Measurements from ENCODE around the gene HMMR.

GRCh38 chr5:163459819-163460561, 442 bp upstream of the HMMR start, which contains the start of gene NUDCD2:
- no peak for TF ChIP-seq CTCF (IDR thresholded peaks at IDR 0.05)
- TF ChIP-seq POLR2A (IDR thresholded peaks at IDR 0.05): peak in 1 of 2 donors; percentile 21

Measured in lower leg skin (tissue), 3 donors.